NOMO-1 treated with dmso at 0.1 percent for 144 hours (cell line): ENCODE measurements around the gene CDK5R1.

Source experiments
- DNase-seq: peaks from one replicate; lab custom pipeline; 2025; ENCODE audit not compliant: unreplicated experiment; lab: John Stamatoyannopoulos, UW

The CDK5R1 gene

DNA sequence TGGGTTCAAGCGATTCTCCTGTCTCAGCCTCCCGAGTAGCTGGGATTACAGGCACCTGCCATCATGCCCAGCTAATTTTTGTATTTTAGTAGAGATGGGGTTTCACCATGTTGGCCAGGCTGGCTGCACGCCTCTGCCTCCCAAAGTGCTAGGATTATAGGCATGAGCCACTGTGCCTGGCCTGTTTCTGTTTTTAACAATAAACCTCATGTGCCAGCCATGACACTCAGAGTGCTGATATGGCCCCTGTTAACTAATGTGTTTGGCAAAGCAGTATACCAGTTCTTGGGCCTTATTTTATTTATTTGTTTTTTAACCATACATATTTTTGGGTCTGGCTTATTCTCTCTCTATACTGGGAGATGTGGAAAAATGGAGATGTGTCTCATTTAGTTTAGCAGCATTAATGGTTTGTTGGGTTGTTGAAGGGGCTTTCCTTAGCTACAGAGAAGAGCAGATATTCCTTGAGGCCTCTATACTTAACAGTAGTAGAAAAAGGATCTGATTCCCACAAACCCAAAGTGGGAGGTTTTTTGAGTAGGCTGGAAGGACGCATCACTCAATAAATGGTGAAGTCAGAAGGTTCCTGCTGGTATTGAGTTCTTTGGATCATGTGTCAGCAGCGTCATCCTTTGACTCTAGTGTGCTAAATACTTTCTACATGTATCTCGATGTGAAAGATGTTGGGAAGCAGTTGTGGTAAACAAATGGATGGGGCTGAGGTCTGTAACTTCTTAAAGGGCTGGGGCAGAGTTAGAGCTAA, 16.2 kb upstream of the CDK5R1 start:
- no peak for DNase-seq

- DNase-seq = no peak
Measured at GRCh38 chr17:32471652-32472051, 15.1 kb upstream of the CDK5R1 start.

DNA sequence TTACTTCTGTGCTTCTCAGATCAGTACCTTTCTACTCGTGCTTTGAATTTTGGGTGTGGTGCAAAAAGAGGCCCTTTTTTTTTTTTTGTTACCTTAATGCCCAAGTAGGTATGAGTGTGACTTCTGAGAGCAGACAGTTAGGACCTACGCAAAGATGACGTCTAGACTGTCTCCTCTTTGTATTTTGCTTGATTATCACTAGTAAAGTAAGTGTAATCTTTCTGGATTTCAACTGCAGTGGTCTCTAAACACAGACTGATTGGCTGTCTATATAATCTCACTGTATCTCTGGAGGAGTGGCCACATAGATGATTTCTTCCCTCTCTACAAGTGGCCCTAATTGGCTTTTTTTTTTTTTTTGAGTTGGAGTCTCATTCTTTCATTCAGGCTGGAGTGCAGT, 11.5 kb upstream of the CDK5R1 start:
- DNase-seq = no peak

DNA sequence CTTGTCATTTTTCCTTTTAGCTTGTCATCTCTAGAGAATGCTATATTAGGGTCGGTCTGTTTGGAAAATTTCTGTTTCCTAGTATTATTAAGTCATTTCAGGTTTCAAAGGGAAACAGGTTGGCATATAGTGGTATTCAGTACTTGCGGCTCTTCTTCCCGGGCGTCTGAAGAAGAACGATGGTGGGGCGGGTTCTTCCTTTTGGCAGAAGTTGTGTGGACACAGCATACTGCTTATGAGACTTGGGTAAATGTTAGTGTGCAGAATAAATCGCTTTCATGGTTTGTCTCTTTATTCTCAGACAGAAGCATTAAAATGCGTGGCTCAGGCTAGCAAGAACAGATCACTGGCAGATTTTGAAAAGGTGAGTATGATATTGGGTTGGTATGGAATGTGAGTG, 9.6 kb upstream of the CDK5R1 start:
- DNase-seq = no peak

GRCh38 chr17:32479074-32479617, 7.6 kb upstream of the CDK5R1 start:
- DNase-seq = no peak

GRCh38 chr17:32481193-32481592, 5.6 kb upstream of the CDK5R1 start:
- DNase-seq = no peak

DNA sequence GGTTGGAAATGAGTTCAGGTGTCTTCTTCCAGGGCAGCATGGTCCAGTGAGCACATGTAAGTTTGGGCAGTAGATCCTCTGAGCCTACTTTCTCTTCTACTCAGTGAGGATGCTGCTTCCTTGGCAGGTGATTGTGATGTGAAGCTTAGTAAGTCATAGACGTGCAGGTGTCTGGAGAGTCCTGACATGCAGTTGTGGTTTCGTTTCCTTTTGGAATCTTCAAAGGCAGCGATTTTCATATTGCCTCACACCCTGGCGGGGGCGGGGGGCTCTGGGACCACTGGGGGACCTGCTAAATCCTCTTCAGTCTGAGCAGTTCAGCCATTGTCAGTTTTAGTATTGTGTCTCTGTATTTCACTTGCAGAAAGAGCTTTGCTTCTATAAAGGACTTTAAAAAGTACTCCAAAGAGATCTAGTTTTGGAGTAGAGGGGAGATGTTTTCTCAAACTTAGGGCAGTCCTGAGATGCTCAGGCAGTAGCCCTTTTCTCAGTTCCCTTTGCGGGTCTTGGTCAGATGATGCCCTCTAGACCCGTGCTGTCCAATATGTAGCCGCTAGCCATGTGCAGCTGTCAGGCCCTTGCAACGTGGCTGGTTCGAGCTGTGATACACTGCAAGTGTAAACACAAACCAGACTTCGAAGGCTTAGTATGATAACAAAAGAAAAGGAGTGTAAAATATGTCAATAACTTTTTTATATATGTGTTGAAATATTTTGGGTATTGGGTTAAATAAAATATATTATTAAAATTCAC, 4.0 kb upstream of the CDK5R1 start:
- DNase-seq = no peak

GRCh38 chr17:32483451-32484019, 3.3 kb upstream of the CDK5R1 start:
- DNase-seq = peak; percentile 10

- no peak for DNase-seq
Measured at GRCh38 chr17:32484041-32484461, 2.7 kb upstream of the CDK5R1 start.

DNA sequence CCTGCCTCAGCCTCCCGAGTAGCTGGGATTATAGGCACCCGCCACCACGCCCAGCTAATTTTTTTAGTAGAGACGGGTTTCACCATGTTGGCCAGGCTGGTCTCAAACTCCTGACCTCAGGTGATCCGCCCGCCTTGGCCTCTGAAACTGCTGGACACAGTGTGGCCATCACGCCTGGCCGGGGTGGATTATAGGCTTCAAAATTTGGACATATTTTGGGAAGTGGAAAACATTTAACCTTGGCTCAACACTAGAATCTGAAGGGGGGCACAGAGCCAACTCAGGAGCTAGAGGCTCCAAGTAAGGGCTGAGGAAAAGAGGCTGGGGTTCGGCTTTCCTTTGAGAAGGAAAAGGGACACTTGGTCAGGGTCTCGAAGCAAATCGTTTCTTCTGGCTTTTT, 2.2 kb upstream of the CDK5R1 start:
- DNase-seq = no peak

DNA sequence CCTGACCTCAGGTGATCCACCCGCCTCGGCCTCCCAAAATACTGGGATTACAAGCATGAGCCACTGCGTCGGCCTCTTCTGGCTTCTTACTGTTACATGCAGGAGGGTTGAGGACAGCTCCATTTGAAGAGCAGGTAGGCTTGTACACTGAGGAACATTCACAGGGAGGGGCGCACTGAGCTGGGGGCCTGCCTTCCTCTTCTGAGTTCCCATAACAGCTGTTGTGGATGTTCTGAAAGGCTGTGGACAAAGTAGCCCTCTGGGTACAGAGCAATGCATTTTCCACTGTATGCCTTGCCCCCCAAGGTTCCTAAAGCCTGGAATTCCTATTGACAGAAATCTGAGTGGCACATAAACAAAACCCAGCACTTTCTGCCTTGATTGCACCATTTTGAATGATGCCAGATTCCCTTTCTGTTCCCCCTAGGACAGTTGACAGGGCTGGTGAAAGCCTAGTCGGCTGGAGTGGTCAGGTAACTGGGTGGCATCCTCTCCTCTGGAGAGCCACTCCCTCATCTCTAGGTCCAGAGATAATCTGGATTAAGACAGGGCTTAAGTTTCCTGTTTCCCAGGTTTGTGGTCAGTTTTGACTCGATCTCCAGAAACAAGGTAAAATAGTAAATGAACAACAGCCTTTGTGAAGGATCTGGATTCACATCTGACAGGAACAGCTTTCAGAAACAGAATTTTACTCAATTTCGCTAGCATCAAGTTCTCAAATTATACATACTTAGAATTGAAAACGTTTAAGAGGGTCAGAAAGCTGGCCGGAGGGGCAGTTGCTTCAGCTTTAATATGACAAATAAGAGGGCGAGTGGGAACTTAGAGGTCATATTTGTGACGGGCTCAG, 1.3 kb upstream of the CDK5R1 start:
- DNase-seq = no peak

DNA sequence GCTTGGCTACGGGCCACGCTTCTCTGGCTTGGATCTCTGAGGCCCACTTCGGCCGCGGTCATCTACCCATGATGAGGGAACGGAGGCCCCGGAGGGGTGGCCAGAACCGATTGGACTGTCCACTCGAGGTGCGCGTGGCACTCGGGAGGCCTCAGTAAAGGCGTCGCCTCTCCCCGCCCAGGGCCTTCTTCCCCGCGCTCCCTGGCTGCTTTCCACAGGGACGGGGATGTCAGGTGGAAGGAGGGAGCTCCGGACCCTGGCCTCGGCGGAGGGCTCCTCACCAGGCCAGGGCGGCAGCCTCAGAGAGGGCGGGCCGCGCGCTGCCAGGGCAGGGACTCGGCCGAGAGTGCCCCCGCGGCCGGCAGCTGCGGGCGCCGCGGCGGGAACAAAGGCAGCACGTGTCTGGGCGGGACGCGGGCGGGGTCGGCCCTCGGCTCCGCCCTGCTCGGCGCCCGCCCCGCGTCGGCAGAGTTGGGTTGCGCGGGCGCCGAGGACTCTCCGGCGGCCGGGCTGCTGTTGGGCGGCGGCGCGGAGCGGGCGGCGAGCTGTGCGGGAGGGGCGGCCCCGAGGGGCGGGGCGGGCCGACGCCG, 587 bp upstream of the CDK5R1 start:
- peak; percentile 56 for DNase-seq

GRCh38 chr17:32487473-32488176, 832 bp downstream of the CDK5R1 start:
- DNase-seq = no peak

DNA sequence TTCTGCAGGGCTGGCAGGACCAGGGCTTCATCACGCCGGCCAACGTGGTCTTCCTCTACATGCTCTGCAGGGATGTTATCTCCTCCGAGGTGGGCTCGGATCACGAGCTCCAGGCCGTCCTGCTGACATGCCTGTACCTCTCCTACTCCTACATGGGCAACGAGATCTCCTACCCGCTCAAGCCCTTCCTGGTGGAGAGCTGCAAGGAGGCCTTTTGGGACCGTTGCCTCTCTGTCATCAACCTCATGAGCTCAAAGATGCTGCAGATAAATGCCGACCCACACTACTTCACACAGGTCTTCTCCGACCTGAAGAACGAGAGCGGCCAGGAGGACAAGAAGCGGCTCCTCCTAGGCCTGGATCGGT, 1.4 kb downstream of the CDK5R1 start:
- no peak for DNase-seq

- no peak for DNase-seq
Measured at GRCh38 chr17:32488604-32489180, 1.9 kb downstream of the CDK5R1 start.

GRCh38 chr17:32489320-32490100, 2.7 kb downstream of the CDK5R1 start:
- no peak for DNase-seq

DNA sequence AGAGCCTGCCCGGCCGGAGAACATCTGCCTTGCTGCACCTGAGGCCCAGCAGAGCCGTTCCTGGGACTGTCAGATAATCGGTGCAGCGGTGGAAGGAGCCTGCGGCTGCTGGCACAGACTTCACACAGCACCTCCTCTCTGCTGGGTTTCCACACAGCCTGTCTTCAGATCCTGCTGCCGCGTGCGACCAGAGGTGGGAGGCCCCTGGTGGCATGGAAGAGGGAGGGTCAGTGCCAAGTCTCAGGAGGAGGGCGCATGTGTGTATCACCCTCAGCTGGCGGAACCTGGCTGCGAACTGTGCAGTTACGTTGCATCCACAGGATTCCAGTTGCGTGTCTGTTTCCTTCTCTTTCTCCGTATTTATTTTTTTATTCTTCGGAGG, 3.3 kb downstream of the CDK5R1 start:
- DNase-seq = no peak

DNA sequence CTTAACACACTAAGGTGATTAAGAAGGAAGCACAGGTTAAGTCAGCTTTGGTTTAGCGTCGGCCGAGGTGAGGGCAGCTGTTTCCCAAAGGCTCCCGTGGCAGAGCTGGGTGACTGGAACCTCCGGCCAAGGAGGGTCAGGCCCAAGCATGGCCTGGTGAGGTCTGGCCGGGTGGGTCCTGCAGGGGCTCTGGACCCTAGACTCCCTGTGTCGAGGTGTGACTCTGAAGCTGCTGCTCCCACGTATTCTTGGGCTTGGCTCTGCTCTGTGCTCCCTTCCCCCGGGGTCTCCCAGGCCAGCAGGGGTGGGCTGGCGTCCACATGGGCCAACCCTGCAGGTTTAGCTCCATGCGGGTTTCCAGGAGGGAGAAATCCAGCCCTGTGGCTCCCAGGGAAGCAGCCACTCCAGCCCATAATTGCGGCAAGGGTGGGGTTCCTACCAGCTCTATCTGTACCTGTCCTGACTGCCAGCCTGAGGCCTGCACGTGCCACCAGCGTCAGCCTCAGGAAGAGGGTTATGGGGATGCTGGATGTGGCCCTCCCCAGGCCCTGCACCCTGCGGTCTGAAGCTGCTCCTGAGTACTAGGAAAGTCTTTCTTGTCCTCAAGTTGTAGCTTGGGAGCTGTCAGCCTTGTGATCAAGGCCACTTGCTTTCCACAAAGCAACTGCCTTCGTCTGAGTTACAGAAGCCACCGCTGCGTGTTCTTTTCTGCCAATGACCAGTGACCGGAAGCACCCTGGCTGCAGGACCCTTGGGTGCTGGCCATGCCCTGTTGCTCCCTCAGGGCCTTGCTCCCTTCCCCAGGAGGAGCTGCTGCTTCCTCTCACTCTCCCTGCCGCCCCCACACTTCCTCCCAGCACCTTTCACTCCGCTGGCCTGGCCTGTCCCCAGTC, 4.8 kb downstream of the CDK5R1 start:
- DNase-seq = no peak
